TTC549 (cell line): ENCODE data around the gene SMYD3.

Experiments
- FAIRE-seq: peaks from 2 replicates; lab custom pipeline; 2012; peaks lifted over from hg19 to GRCh38; lab: Jason Lieb, UNC

Gene SMYD3

DNA sequence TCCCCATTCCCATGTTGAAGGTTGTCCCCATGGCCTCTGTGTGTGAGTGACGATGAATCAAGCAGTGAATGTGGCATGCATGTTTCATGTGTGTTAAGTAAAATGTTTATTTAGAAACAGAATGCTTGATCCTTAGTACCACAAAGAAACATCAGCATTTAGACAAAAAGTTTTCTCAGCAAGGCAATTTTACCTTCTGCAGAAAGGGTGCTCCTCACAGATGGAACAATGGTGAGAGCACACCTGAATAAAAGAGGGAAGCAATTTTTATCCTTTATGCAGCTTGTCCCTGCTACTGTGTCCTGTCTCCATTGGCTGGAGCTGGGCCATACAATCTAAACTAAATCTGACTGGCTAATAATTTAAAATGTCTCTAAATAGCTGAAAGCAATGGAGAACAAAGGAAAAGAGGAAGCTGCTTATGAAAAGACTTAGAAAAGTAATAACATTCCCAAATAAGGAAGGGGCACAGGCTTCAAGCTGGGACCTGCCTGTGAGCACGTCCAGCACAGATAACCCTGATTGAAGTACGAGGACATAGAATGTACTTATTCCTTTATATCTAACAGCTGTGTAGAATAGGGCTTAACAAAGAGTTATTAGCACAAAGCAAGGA, 8.4 kb upstream of the SMYD3 start:
- FAIRE-seq = no peak

DNA sequence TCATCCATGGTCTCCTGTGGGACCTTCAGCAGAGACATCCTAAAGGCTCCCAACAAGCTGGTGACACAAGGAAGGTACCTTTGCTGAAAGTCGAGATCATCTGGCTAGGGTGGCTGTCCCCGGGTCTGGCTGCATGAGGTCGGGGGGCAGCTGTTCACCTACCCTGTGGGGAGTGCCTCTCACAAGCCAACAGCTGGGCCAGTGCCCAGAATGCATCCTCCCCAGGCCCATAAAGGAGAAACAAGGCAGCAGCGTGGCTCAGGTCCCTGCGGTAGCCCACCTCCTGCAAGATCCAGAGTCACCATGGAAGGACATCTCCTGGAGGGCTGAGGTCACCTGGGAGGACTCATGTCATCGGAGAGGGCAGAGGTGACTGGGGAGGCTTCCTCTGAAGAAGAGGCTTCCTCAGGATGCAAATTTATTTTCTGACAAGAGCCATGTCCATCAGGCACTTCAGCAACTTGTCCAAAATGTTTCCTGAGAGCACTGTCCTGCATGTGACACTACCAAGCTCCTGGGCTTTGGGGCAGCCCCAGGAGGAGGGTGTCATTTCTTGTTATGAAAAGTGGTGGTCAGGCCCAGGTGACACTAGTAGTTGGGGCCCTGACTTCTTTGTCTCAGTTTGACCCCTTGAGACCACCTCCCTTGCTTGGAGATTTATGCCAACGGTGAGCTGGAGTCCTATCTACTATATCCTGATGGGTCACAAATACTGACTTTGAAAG, 6.7 kb upstream of the SMYD3 start:
- FAIRE-seq = no peak

DNA sequence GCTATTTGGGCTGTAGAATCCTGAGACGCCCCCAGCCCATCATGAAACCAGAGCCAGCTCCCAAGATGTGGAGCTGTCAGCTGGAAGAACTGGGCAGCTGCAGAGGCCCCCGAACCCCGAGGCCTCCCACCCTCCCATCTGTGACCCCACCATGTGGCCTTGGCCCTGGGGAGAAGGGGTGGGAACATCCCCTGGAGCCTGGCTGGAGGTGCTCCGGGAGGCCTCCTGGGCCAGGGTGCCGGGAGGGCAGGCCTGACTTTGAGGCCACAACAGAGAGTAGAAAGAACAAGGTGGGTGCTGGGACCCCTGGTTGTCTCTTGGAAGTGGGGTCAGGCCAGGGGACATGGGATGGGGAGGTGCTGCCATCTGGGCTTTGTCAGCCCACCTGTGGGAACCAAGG, 6.0 kb upstream of the SMYD3 start:
- FAIRE-seq = no peak

DNA sequence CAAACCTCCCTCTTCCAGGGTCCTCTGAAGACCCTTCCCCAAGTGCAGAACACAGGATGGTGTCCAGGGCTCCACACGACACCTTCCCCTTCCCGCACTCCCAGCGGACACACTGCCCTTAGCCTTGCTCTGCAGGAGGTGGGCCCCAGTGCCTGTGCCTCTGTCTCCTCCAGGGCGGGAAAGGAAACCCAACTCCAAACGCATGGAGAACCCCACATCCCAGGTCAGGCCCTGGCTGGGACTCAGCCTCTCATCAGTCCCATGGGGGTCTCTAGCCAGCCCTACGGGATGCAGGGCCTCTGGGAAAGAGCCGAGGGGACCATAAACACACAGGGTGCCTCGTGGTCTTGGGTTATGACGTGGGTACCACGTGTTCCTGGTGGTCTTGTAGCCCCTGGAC, 5.6 kb upstream of the SMYD3 start:
- no peak for FAIRE-seq

DNA sequence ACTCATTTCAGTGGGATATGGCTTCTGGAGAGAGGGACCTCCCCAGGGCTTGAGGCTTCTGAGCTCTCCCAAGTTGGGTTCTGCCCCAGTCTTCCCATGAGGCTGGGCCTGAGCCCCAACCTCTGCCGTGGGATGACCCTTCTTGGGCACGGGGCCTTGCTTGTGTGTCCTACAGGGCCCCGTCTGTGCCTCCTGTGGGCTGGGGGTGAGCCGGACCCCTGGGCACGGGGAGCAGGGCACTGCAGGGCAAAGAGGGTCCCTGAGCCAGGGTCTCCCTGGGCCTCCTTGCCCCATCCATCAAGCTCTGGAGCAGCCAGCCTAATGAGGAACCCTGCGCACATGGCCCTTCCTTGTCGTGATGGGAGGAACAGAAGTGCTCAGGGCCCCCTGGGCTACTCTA, 5.2 kb upstream of the SMYD3 start:
- FAIRE-seq = no peak

DNA sequence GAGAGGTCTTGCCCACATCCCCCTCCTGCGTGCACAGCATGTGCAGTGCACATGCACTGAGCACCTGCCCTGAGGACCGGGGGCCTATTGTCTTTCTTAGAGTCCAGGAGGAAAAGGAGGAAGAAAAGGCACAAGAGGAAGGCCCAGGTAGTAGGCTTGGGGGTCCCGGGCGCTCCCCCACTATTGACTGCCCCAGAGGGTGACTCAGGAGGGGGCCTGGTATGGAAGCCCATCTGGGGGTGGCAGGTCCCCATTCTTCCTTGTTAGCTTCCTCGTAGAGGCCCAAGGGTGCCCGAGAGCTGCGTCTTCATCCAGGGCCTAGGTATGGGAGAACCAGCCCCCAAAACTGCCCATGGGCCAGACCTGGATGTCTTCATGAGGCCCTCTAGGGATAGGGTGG, 4.1 kb upstream of the SMYD3 start:
- no peak for FAIRE-seq

DNA sequence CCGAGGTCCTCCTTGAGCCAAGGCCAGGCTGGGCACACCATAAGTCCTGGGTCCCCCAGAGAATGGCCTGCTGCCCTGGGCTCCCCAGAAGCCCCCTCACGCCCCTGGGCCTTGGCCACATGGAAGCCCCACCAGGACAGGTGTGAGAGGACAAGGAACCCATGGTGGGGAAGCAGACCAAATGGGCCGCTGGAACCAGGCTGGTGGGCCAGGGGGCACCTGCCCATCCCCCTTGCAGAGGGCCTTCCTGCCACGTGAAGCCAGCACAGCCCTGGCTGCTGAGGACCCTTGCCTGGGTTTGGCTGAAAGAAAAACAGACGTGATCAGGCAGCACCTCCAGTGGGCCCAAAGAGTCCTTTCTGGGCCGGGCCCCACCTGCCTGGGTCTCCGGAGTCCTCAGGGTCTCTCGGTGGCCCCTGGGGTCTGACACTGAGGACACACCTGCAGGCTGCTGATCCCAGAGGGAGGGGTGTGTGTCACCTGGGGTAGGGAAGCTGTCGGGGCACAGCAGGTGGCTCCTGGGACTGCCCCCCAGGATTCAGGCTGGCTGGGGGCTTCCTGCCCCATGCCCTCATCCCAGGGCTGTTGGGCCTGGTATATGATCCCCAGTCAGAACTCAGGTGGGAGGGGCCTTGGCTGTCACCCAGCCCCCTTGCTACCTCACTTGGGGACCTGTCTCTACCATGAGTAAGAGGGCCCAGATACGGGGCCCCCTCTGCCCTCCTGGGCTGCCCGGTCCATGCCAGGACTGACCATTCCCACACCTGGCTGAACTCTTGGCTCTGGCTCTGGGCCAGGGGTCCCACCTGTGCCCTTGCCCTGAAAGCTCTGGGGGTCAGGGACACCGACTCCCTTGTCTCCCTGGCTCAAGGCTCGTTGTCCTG, 3.3 kb upstream of the SMYD3 start:
- no peak for FAIRE-seq

DNA sequence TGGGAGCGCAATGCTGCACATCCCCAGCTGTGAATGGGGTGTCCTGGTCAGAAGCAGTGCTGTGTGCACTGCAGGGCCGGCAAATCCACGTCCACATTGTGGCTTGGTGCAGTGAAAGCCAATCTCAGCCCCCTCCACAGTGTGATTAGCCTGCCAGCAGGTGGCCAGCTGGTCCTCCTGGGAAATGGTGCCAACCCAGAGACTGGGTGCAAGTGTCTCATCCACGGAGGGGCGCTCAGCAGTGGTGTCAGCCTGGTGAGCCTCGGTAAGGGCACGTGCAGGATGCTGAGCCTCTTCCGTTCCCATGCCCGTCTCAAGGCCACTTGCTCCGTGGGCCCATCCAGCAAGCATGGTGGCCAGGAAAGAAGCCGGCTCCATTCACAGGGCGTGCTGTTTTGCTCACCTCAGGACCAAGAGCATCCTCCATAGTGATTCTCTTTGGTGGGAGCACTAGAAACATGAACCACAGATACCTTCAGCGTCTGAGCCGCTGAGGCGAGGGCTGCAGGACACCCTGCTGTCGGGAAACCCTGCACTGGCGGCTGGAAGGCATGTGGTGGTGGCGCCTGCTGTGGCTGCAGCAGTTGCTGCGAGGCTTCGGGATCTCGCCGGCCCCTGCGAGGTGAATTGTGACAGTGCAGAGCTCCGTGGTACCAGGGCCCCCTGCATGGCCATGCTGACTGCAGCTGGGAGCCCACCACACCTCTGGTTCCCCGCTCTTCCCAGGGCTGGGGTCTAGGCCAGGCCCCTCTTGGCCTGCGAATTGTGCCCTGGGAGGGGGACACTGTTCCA, 2.0 kb upstream of the SMYD3 start:
- FAIRE-seq = no peak

DNA sequence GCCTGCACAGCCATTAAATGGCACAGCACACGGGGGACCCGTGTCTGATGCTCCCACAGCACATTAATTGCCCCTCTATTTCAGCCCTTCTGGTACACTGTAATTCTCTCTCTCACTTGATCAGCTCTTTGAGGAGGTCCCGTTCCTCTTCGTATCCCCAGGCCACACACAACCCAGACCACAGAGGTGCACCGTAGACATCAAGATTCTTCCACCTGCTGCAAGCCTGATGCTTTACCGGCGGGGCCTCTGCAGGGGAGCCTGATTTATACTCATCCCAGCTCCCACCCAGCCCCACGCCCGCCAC, 759 bp downstream of the SMYD3 start:
- FAIRE-seq = no peak

DNA sequence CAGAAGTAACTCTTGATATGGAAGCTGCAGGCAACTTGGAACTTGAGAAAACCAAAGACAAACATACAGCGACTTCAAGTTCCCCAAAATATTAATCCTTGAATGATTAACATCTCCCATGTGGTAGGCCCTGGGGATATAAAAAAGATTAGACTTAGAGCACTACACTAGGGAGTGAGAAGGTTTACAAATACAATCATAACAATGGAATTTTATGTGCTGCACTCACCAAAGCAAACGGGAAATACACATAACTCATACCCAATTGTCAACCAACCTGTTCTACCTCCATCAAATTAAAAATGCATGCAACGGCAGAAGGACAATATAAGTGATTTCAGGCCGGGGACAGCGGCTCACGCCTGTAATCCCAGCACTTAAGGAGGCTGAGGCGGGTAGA, 3.7 kb downstream of the SMYD3 start:
- FAIRE-seq = no peak

DNA sequence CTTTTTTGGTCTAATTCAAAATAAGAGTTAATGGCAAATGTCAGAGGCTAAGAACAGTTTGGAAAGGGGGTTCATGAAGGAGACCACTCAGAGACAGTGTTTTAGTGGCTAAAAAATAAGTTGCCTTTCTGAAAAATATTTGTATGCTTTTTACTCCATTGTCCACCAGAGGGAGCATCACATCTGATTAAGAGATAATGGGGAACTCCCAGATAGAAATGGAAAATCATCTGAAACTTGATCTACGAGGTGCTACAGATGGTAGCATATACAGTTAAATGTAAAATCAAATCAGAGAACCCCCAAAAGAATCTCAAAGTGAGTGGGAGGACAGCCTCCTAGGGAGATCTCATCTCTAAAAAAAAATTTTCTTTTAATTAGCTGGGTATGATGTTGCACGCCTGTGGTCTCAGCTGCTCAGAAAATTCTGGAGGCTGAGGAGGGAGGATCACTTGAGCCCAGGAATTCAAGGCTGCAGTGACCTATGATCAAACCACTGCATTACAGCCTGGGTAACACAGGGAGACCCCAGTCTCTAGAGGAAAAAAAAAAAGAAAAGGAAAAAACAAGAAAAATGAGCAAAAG, 9.7 kb downstream of the SMYD3 start:
- FAIRE-seq = peak; percentile 92

DNA sequence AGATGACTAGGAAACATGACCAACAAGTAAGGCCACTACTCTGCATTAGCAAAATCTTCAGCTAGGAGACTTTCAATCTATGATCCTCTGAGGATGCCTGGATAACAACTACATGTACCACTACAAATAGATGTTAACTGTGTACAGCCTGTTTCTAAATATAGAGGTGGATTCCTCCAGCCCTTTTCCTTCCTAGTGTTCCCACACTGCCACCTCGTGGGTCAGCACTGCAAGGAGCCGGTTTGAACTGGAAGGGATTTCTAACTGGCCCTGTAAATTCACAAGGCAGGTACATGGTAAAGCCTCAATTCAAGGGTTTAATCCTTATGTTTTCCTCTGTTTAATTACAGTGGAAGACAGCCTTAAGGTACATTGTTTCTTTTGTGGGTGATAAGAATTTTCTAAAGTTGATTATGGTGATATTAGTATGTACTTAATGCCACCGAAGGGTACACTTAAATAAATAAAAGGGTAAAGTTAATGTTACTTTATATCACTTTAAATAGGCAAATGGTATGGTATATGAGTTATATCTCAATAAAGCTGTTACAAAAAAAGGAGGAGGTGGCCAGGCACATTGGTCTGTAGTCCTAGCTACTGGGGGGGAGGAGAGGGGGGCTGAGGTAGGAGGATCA, 14.4 kb downstream of the SMYD3 start:
- peak; percentile 92 for FAIRE-seq

DNA sequence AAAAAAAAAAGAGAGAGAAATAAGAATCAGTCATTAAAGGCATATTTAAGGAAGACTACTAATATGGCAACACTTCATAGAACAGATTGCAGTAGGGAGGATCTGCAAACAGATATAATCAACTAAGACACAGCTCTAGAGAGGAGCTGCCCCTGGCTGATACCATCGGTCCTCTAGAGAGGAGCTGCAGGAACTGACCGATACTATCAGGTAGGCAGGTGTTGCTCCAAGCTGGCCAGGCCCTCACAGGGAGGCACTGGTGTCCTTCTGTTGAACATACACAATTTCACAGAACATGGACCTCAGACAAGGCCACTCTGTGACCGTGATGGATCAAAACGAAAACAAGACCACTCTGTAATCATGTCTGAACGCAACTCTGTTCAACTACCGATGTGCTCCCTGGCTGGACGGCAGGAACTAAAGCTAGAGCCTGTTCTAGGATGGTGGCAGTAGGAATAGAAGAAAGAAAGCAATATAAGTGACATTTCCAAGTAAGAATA, 15.5 kb downstream of the SMYD3 start:
- FAIRE-seq = no peak

DNA sequence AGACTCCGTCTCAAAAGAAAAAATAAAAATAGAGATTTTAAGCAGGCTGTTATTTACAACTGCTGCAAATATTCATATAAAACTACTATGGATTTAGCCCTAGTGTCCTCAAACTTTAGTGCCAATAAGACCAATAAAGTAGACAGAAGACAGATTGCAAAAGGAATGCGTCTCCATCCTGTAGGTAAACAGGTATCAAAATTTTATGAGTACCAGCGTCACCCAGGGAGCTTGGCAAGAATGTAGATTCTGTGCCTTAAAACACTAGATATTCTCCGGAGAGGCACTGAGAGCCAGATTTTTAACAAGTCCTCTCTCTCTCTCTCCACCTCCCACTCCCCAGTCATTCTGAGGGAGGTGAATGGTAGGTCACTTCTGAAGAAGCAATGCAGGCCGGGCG, 18.4 kb downstream of the SMYD3 start:
- no peak for FAIRE-seq

DNA sequence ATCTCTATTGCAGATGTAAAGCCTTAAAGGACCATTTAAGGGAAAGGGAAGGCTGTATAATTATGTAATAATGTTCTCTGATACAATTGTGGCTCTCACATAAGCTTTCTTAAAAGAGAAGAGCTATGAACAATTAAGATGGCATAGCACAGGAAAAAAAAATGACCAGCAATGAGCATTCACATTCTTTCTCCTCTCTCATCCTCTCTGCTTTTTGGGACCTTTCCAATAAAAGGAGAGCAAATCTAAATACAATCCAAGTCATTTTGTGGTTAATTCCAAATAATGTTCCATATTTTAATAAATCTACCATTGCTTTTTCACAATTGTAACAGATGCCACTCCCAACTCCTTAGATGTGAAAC, 23.5 kb downstream of the SMYD3 start:
- no peak for FAIRE-seq

DNA sequence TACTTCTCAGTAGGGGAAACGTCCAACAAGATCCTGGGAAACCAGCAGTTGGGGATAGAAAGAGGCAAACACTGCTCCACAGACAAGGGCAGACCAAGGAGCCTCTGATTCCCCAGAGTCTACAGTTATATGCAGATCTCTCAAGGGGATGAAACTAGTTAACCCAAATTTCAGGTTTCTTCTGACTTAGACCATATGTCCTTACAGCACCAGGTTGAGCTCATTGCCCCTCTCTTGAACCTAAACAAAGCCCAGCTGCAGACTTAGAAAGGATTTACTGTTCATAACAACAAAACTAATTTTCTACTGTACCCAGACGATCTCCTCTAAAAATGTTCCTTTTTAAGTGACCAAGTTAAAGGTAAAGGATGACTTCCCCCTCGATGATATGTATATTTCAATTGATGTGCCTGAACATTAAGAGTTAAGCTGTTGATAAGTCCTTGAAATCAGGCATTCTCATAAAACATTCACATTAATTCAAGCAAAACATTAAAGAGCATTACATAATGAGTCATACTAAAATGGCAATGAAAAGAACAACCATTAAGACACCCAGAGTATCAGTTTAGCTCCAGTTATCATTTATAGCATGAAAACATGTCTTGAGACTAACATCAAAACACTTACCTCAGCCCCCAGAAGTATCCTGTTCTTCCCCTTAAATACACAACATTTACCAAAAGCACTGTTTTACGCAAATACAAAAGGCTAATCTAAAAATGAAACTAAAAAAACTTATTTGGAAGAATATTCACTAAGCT, 24.1 kb downstream of the SMYD3 start:
- no peak for FAIRE-seq

DNA sequence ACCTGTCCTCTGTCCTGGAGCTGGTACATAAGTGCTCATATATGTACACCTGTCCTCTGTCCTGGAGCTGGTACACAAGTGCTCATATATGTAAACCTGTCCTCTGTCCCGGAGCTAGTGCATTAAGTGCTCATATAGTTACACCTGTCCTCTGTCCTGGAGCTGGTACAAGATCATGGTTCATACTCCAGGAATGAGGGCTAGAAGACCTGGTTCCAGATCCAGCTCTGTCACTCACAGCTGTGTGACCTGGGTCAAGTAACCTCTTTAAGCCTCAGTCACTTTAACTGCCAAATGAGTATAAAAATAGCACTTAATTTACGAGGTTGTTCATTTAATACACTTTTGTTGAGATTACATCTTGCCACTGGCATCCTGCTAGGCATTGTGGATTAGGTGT, 28.0 kb downstream of the SMYD3 start:
- no peak for FAIRE-seq

DNA sequence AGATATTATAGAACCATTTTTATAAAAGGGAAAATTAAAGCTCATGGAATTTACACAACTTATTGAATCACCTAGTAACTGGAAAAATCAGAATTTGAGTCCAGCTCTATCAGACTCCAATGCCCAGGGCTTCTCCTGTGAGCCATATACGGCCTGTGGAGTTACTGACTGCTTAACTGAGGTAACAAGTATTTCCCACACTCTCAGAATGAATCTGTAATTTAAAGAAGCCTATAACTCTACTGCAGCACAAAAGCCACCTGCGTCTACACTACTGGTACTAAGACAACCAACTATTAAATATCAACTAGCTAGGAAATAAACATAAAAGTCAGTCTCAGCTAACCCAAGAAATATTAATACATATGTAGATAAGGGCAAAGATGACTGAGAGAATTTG, 29.4 kb downstream of the SMYD3 start:
- no peak for FAIRE-seq

DNA sequence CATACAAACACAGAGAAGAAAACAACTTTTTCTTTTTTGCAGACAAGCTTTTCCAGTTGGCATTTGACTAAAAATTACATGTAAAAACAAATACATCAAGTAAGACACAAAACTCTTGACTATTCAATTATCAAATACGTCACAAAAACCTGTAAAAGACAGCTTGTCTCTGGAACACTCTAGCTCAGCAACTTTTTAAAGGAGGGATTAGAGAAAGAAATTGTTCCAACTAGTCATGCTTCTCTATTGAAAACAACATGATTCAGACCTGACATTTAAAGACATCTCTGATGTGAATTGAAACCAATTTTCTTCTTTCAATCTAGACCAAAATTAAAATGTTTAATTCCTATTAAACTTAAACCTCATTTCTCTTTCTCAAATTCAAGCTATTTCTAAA, 30.3 kb downstream of the SMYD3 start:
- peak; percentile 43 for FAIRE-seq

DNA sequence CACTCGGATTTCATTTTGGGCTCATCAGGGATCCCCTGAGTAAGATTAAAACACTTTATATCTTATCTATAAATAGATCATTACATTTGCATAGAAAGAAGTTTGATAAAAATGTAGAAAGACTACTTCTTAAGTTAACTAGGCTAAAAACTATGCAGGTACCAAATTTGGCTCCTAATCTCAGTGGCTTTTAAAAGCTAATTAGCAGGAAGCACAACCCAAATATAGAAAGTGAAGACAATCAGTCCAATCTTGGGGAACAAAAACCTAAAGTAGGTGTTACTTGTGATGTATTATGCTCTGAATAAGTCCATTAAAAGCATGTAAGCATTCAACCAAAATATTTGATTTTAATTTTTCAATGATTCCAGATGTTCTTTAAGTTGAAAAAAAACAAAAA, 35.4 kb downstream of the SMYD3 start:
- no peak for FAIRE-seq

DNA sequence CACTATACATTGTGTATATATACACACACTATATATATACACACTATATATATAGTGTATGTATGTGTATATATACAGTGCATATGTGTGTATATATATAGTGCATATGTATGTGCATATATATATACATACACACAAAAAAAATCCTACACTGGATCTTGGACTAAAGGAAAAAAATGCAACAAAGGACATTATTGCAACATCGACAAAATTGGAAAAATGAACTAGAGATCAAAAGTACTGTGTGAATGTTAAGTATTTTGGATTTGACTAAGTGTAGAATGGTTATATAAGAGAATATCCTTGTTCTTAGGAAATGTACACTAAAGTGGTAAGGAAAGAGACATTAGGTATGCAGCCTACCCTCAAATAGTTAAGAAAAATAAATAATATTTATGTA, 36.5 kb downstream of the SMYD3 start:
- no peak for FAIRE-seq
